Lower lobe of right lung (tissue), 2 donors: ENCODE results near the gene MPL. TPM values are rescaled to one million over a fixed set of nuclear protein-coding genes. Genes with fewer than 3 reads are reported as not detected.
A peak's percentile ranks its signal among the peaks of the same experiment; 100 is the strongest.

ENCODE experiments used
- ATAC-seq, 2 donors: fragments of 200-7000 bp; cut with Tn5 transposase; one replicate each; pipeline ENCODE4 v1.9.1; 2020 to 2022; ENCODE audit warnings: mild to moderate bottlenecking in 2 of 2, moderate library complexity in 2 of 2
- DNase-seq: peaks from one replicate; pipeline ENCODE4 v3.0.0-alpha.2; 2020
- H3K27ac ChIP-seq: fragments of 200-600 bp; one replicate; pipeline ENCODE4 v1.8.0; 2022
- H3K27me3 ChIP-seq: fragments of 200-600 bp; one replicate; pipeline ENCODE4 v1.8.0; 2022; ENCODE audit warnings: low read depth
- H3K36me3 ChIP-seq: fragments of 200-600 bp; one replicate; pipeline ENCODE4 v1.8.0; 2022; ENCODE audit warnings: mild to moderate bottlenecking
- H3K4me1 ChIP-seq: fragments of 200-600 bp; one replicate; pipeline ENCODE4 v1.8.0; 2022
- H3K4me3 ChIP-seq: fragments of 200-600 bp; one replicate; pipeline ENCODE4 v1.8.0; 2022; ENCODE audit warnings: mild to moderate bottlenecking
- H3K9me3 ChIP-seq: fragments of 200-600 bp; one replicate; pipeline ENCODE4 v1.8.0; 2022
- CTCF ChIP-seq: fragments of 200-600 bp; IDR thresholded peaks from one replicate; pipeline ENCODE4 v1.8.0; 2022; ENCODE audit warnings: antibody characterized with exemption, mild to moderate bottlenecking
- intact Hi-C: fragments of 100-400 bp; cut with DNase I; formaldehyde crosslinking; loops from one replicate; pipeline ENCODE4 v1.11.0; 2022
- total RNA-seq: library from RNA; stranded (reverse); fragmentation: NEBNext Ultra II Directional; extraction: Animal tissue kit (Norgen Biotek cat#: 25700); gene quantifications from one replicate; pipeline ENCODE4 v1.2.1, GENCODE V29; 2021
- donor health status: DM: no; HTN: yes; CAD: no; lungs with severe emphysema.

The MPL gene
- total RNA-seq, 1 donor from 2014 or later: 0.65 TPM

DNA sequence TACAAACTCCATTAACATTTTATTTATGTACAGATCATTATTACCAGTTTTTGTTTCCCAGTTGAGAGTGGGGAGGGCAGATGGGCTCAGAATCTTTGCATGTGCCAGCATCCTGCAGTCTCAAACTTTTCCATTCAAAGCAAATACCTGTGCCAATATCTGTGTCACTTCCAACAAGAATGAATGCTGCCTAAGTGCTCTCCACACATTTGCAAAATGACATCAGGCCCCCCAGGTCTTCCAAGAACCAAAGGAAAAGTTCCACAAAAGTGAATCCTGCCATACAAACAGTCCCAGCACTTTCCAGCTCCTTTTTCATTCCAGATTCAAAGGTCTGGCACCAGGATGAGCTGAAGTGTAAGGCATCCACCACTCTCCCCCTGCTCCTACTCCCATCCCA lies 38.5 kb upstream of the MPL start:
- no peak for TF ChIP-seq CTCF
- Histone ChIP-seq H3K27me3 (no peaks in the 10 kb centered on the region), H3K4me3 (no peak overlapping the region), H3K27ac (peak overlapping the region; percentile 68), H3K9me3 (no peaks in the 10 kb centered on the region), H3K4me1 (peaks cover 40% of the 10 kb centered on the region), H3K36me3 (no peaks in the 10 kb centered on the region)
- no peak for ATAC-seq
- DNase-seq: no peak
- intact Hi-C loops: no loop called here

- TF ChIP-seq CTCF: no peak
- Histone ChIP-seq H3K36me3 (no peaks in the 10 kb centered on the region), H3K27ac (peak within 1 kb of the TSS; percentile 68), H3K27me3 (no peaks in the 10 kb centered on the region), H3K4me1 (peaks cover 39% of the 10 kb centered on the region), H3K4me3 (peak within 1 kb of the TSS; percentile 53), H3K9me3 (no peaks in the 10 kb centered on the region)
- intact Hi-C loops: no loop called here
- ATAC-seq (peak; percentile 41 to 46), DNase-seq (no peak)
Observed at GRCh38 chr1:43300378-43301094, 37.1 kb upstream of the MPL start, which contains the start of gene TIE1. Gene TIE1, plus strand, starts transcription at chr1:43300982. Its CDS starts 90 bp downstream, at chr1:43301072.

- DNase-seq (no peak), ATAC-seq (no peak)
- peaks cover 6% of the 10 kb centered on the region for H3K36me3 ChIP-seq
- H3K4me3 ChIP-seq: peak overlapping the region; percentile 53
- peaks cover 47% of the 10 kb centered on the region for H3K4me1 ChIP-seq
- intact Hi-C loops: no loop called here
- H3K9me3 ChIP-seq: no peaks in the 10 kb centered on the region
- TF ChIP-seq CTCF: no peak
- peak overlapping the region; percentile 68 for H3K27ac ChIP-seq
- no peaks in the 10 kb centered on the region for H3K27me3 ChIP-seq
Observed at GRCh38 chr1:43302201-43302600, 35.4 kb upstream of the MPL start.

DNA sequence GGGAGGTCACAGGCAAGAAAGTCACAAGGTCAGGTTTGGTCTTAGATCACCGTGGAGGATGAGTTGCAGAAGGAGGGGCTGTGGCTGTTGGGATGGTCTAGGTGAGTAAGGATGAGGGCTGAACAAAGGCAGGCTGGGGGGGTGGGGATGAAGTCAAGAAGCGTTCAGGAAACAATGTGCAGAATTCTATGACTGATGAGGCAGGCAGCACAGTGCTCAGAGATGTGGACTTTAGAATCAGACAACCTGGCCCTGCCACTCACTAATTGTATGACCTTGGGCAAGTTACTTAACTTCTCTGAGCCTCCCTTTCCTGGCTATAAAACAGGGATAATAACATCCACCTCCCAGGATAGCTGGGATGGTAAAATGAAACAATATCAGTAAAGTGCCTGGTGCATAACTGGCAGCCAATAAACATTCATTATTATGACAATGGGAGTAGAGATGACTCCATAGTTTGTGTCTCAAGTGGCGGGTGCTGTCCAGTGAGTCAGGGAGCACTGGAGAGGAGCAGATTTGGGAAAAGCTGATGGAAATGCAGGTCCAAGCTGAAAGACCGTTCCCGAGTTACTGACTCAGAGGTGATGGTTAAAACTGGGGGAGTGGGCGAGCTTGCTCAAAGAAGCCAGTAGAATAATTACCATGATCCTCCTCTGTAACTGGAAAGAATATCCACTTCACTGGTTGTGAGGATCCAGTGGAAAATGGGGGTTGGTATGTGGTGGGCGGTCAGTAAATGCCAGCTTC lies 34.7 kb upstream of the MPL start:
- Histone ChIP-seq H3K9me3 (no peaks in the 10 kb centered on the region), H3K27ac (peak overlapping the region; percentile 68), H3K36me3 (peaks cover 8% of the 10 kb centered on the region), H3K4me1 (peaks cover 51% of the 10 kb centered on the region), H3K27me3 (no peaks in the 10 kb centered on the region), H3K4me3 (peak overlapping the region; percentile 53)
- no peak for TF ChIP-seq CTCF
- DNase-seq (peak; percentile 6), ATAC-seq (no peak)
- intact Hi-C loops: no loop called here

GRCh38 chr1:43303471-43304313 lies 33.9 kb upstream of the MPL start:
- TF ChIP-seq CTCF: no peak
- no peaks in the 10 kb centered on the region for H3K9me3 ChIP-seq
- H3K27ac ChIP-seq: peak overlapping the region; percentile 58
- intact Hi-C loops: no loop called here
- ATAC-seq: peak in 1 of 2 donors; percentile 4
- peak; percentile 21 for DNase-seq
- peaks cover 8% of the 10 kb centered on the region for H3K36me3 ChIP-seq
- H3K4me3 ChIP-seq: peak overlapping the region; percentile 53
- H3K27me3 ChIP-seq: no peaks in the 10 kb centered on the region
- peaks cover 51% of the 10 kb centered on the region for H3K4me1 ChIP-seq
